ENCODE results near the gene NDUFAF3. TPM values are rescaled to one million over a fixed set of nuclear protein-coding genes. Genes with fewer than 3 reads are reported as not detected.
A peak's percentile ranks its signal among the peaks of the same experiment; 100 is the strongest.

NDUFAF3 gene
- 65.1 and 89.5 TPM in 2 replicates for polyA plus RNA-seq (2011; rRNA removed)
- 60.8 and 71.1 TPM in 2 replicates for polyA minus RNA-seq (2011; rRNA and poly(A)+ RNA removed)

DNA sequence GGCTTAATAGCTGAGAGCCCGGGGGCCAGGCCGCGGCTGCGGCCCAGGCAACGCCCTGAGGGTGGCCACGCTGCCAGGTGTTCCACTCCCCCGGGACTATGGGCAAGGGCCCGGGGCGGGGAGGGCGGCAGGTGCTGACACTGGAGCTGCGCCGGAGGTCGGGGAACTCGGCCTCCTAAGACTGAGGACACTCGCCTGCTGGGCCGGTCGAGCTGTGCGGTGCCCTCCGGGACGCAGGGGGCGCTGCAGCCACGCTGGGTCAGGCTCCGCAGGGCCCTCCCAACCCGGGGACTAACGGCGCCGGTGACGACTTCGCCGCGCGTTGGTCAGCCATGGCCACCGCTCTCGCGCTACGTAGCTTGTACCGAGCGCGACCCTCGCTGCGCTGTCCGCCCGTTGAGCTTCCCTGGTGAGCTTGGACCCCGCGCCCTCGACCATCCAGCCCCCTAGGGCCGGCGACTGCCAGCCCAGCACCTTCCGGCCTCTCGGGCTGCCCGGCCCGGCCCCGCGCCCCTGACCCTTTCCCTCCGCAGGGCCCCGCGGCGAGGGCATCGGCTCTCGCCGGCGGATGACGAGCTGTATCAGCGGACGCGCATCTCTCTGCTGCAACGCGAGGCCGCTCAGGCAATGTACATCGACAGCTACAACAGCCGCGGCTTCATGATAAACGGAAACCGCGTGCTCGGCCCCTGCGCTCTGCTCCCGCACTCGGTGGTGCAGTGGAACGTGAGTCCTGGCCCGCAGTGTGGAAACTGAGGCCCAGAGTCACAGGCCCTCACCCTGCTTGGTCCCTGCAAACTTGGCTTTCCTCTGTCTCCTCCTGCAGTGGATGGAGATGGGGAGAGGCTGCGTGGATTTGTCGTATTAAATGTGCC is at the start of gene NDUFAF3:
Gene NDUFAF3, plus strand, starts transcription at position 309 of the 875 bp plus-strand sequence. Its CDS starts 24 bp downstream, at position 333.
- ChIA-PET POLR2A (interaction anchor here (0.8 to 1.5 kb wide), 3 partner anchors 7 to 15 kb away, joined by 3 to 7 read pairs (median 3); partner anchors contain the start of genes IMPDH2 and WDR6), CTCF (interaction anchor here (0.6 to 6.6 kb wide), 16 partner anchors 8 to 195 kb away, joined by 3 to 60 read pairs (median 3); partner anchors contain the start of genes KLHDC8B, LAMB2, P4HTM and QRICH1)
- H3K27me3 ChIP-seq (ENCODE audit: control insufficient read depth, insufficient read depth, low read length): no peaks in the 10 kb centered on the region
- TF ChIP-seq, protein P1, sequence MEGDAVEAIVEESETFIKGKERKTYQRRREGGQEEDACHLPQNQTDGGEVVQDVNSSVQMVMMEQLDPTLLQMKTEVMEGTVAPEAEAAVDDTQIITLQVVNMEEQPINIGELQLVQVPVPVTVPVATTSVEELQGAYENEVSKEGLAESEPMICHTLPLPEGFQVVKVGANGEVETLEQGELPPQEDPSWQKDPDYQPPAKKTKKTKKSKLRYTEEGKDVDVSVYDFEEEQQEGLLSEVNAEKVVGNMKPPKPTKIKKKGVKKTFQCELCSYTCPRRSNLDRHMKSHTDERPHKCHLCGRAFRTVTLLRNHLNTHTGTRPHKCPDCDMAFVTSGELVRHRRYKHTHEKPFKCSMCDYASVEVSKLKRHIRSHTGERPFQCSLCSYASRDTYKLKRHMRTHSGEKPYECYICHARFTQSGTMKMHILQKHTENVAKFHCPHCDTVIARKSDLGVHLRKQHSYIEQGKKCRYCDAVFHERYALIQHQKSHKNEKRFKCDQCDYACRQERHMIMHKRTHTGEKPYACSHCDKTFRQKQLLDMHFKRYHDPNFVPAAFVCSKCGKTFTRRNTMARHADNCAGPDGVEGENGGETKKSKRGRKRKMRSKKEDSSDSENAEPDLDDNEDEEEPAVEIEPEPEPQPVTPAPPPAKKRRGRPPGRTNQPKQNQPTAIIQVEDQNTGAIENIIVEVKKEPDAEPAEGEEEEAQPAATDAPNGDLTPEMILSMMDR (IDR thresholded peaks at IDR 0.05; ENCODE audit: insufficient read depth, low read depth, low read length): peak; percentile 97
- DNase-seq (ENCODE audit: low read depth): peak; percentile 51
- H3K4me3 ChIP-seq (ENCODE audit: low read depth, low read length): peak within 1 kb of the TSS; percentile 88
- H3K36me3 ChIP-seq (ENCODE audit: control insufficient read depth, insufficient read depth, low read length): peaks cover 28% of the 10 kb centered on the region

- ChIA-PET POLR2A (no interaction called here), CTCF (interaction anchor here (0.6 to 4.3 kb wide), 4 partner anchors 14 to 415 kb away, joined by 3 to 29 read pairs (median 4); partner anchors contain the start of gene ARIH2)
- no peak for DNase-seq (ENCODE audit: low read depth)
Measured at GRCh38 chr3:48974076-48974864, 47.7 kb upstream of the NDUFAF3 start.

DNA sequence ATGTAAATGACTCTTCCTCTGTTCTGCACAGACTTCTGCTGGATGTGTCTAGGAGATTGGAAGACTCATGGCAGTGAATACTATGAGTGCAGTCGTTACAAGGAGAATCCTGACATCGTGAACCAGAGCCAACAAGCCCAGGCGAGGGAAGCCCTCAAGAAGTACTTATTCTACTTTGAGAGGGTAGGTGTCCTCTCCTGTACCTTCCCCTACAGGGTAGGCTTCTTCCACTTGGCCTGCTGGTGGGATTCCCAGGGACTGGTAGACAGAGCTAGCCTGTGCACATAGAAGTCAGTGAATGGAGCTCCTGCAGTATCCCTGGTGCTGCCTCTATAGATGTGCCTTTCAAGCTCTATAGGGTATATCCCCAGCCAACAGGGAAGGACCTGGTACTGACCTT is 42.5 kb upstream of the NDUFAF3 start:
- TF ChIP-seq, protein P1 (IDR thresholded peaks at IDR 0.05; ENCODE audit: insufficient read depth, low read depth, low read length): no peak
- Histone ChIP-seq H3K36me3 (ENCODE audit: control insufficient read depth, insufficient read depth, low read length) (peaks cover 31% of the 10 kb centered on the region), H3K27me3 (ENCODE audit: control insufficient read depth, insufficient read depth, low read length) (no peaks in the 10 kb centered on the region), H3K4me3 (ENCODE audit: low read depth, low read length) (no peak overlapping the region)
- POLR2A ChIA-PET: no interaction called here
- no peak for DNase-seq (ENCODE audit: low read depth)
- CTCF ChIA-PET: interaction anchor here (0.6 to 1.3 kb wide), 2 partner anchors 9 to 13 kb away, joined by 3 to 4 read pairs; no protein-coding TSS in a partner anchor

More at GRCh38 chr3:48974076-48974864, 47.7 kb upstream of the NDUFAF3 start:
- no peaks in the 10 kb centered on the region for H3K27me3 ChIP-seq (ENCODE audit: control insufficient read depth, insufficient read depth, low read length)
- H3K36me3 ChIP-seq (ENCODE audit: control insufficient read depth, insufficient read depth, low read length): peaks cover 29% of the 10 kb centered on the region
- H3K4me3 ChIP-seq (ENCODE audit: low read depth, low read length): no peak overlapping the region
- TF ChIP-seq, protein P1 (IDR thresholded peaks at IDR 0.05; ENCODE audit: insufficient read depth, low read depth, low read length): no peak

GRCh38 chr3:48980295-48980694 is 41.6 kb upstream of the NDUFAF3 start:
- no peak overlapping the region for H3K4me3 ChIP-seq (ENCODE audit: low read depth, low read length)
- TF ChIP-seq, protein P1 (IDR thresholded peaks at IDR 0.05; ENCODE audit: insufficient read depth, low read depth, low read length): no peak
- no peak for DNase-seq (ENCODE audit: low read depth)
- no peaks in the 10 kb centered on the region for H3K27me3 ChIP-seq (ENCODE audit: control insufficient read depth, insufficient read depth, low read length)
- POLR2A ChIA-PET: no interaction called here
- CTCF ChIA-PET: interaction anchor here (1.3 kb wide), 1 partner anchor 8 kb away, joined by 4 read pairs; no protein-coding TSS in a partner anchor
- H3K36me3 ChIP-seq (ENCODE audit: control insufficient read depth, insufficient read depth, low read length): peaks cover 30% of the 10 kb centered on the region

Data from BJ (cell line).